Tibial artery (tissue), 4 donors: ENCODE measurements around the gene PLBD1.

Source experiments
- DNase-seq, 2 donors: peaks; one replicate each; pipeline ENCODE4 v3.0.0-alpha.2; 2019
- H3K27ac ChIP-seq, 2 donors: fragments of 200-600 bp; sonication (generic) in 1 of 2; 1 replicate in 1 of 2; 2 replicates in 1 of 2; pipeline ENCODE4 v1.5.1; 2018 to 2019; ENCODE audit warnings: mild to moderate bottlenecking in 1 of 2
- H3K27me3 ChIP-seq, 2 donors: fragments of 200-600 bp; sonication (generic) in 1 of 2; one replicate each; pipeline versions ENCODE4 v1.5.1 to v1.6.0; 2016 to 2019
- H3K36me3 ChIP-seq, 3 donors: fragments of 200-600 bp; sonication (generic) in 2 of 3; one replicate each; pipeline ENCODE4 v1.5.1; 2016 to 2019; ENCODE audit warnings: mild to moderate bottlenecking in 2 of 3
- H3K4me1 ChIP-seq, 4 donors: fragments of 200-600 bp; sonication (generic) in 2 of 4; 1 replicate in 3 of 4; 2 replicates in 1 of 4; pipeline ENCODE4 v1.5.1; 2016 to 2019
- H3K4me3 ChIP-seq, 2 donors: fragments of 200-600 bp; sonication (generic) in 1 of 2; 1 replicate in 1 of 2; 2 replicates in 1 of 2; pipeline ENCODE4 v1.5.1; 2018 to 2019; ENCODE audit warnings: mild to moderate bottlenecking in 2 of 2
- H3K9me3 ChIP-seq, 3 donors: fragments of 200-600 bp; sonication (generic) in 1 of 3; one replicate each; pipeline ENCODE4 v1.5.1; 2016 to 2019
- CTCF ChIP-seq, 2 experiments: fragments of 200-600 bp in 1 of 2; fragments of 450-650 bp in 1 of 2; IDR thresholded peaks; one replicate each; pipeline ENCODE4 v1.5.1; 2017 to 2019; ENCODE audit warnings: antibody characterized with exemption in 2 of 2, mild to moderate bottlenecking in 1 of 2, moderate library complexity in 1 of 2
- intact Hi-C: fragments of 100-400 bp; cut with DNase I; formaldehyde crosslinking; loops from one replicate; pipeline ENCODE4 v1.15.0; 2023; ENCODE audit warnings: low total_unique reads

Gene PLBD1

DNA sequence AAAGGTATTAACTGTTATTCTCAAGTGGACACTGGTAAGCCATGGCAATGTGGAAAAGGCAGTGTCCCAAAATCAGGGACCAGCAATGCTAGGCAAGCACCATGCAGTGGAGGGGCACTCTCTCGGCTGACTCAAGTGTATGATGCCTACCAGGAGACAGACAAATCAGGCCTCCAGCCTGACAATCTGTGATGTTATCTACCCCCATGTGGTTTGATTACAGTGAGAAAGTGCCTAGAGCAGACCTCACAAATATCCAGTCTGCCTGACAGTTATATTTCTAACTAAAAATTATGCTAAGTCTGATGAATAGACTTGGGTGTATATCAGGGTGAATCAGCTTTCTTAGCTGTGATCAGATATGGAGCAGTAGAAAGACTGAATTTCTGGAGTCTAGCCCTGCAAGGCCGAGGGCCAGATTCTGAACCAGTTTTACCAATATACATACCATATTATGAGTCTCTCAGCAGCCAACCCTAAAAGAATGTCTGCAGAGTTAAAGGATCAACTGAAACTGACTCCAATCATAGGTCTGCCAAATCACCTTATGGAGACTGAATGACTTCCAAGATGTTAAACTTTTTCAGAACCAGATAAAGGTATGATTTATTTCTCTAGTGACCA lies 3.2 kb downstream of the PLBD1 start:
- H3K9me3 ChIP-seq = no peaks in the 10 kb centered on the region
- intact Hi-C loops = no loop called here
- no peaks in the 10 kb centered on the region for H3K36me3 ChIP-seq
- H3K4me3 ChIP-seq = no peak overlapping the region
- H3K27me3 ChIP-seq = no peaks in the 10 kb centered on the region
- no peak for TF ChIP-seq CTCF (IDR thresholded peaks at IDR 0.05)
- peaks cover 0 to 6% (median 2%) of the 10 kb centered on the region in 4 donors for H3K4me1 ChIP-seq
- no peak overlapping the region for H3K27ac ChIP-seq
- DNase-seq = no peak

DNA sequence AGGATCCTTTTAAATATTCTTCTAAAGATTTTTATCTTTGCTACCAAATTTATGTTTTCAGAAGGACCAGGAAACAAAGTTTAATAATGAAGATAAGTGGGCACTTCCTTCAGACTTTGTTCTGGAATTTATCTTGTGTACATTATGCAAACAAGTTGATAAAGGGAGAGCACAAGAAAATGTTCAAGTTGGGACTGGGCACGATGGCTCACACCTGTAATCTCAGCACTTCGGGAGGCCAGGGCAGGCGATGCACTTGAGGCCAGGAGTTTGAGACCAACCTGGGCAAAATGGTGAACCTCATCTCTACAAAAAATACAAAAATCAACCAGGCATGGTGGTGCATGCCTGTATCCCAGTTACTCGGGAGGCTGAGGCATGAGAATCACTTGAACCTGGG lies 4.6 kb downstream of the PLBD1 start:
- Histone ChIP-seq H3K27me3 (no peaks in the 10 kb centered on the region), H3K9me3 (no peaks in the 10 kb centered on the region), H3K27ac (no peak overlapping the region), H3K4me3 (no peak overlapping the region), H3K36me3 (no peaks in the 10 kb centered on the region), H3K4me1 (peaks cover 0 to 6% (median 2%) of the 10 kb centered on the region in 4 donors)
- DNase-seq = no peak
- intact Hi-C loops = no loop called here
- TF ChIP-seq CTCF (IDR thresholded peaks at IDR 0.05) = no peak

DNA sequence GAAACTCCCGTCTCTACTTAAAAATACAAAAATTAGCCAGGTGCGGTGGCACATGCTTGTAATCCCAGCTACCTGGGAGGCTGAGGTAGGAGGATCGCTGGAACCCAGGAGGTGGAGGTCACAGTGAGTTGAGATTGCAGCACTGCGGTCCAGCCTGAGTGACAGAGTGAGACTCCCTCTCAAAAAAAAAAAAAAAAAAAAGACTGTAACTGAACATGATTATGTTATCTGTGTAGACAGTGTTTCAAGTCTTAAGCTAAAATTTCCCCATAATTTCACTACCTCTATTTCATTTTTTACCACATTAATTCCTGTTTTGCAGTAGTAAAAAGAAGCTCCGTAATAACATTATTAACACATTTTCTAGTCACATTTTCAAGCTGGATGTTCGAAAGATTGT lies 5.4 kb downstream of the PLBD1 start:
- Histone ChIP-seq H3K27ac (no peak overlapping the region), H3K36me3 (no peaks in the 10 kb centered on the region), H3K4me3 (no peak overlapping the region), H3K9me3 (no peaks in the 10 kb centered on the region), H3K27me3 (no peaks in the 10 kb centered on the region), H3K4me1 (peaks cover 0 to 4% (median 0%) of the 10 kb centered on the region in 4 donors)
- intact Hi-C loops = no loop called here
- TF ChIP-seq CTCF (IDR thresholded peaks at IDR 0.05) = no peak
- no peak for DNase-seq

GRCh38 chr12:14561677-14562238 lies 5.9 kb downstream of the PLBD1 start:
- Histone ChIP-seq H3K36me3 (no peaks in the 10 kb centered on the region), H3K27ac (no peak overlapping the region), H3K27me3 (no peaks in the 10 kb centered on the region), H3K4me3 (no peak overlapping the region), H3K9me3 (no peaks in the 10 kb centered on the region), H3K4me1 (no peaks in the 10 kb centered on the region)
- no peak for TF ChIP-seq CTCF (IDR thresholded peaks at IDR 0.05)
- intact Hi-C loops = no loop called here
- DNase-seq = no peak

DNA sequence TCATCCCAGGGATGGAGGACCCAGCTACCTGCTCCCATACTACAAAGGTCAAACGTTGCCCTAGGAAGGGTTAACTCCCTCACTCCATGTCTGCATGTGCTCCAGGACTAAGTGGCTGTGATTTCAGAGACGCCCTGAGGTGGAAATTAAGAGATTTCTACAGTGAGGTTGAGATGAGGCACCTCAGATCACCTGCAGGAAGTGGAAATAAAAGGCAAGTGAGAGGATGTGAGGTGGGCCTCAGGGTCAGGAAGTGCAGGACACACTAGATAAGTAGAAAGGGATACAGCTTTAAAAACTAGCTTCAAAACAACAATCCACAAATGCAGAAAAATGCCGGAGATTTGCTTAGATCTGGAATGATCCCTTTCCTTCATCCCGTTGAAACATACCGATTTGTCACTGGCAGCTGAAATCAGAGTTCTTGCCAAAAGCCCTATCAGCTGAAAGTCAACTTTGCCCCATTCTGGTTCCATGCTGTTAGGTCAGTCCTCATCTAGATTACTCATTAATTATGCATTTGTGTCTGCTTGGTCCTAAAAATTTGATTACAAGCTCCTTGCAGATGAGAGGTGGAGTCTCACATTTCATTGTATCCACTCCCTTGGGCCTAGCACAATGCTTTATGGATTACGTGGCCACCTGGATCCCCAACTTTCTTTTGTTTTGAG lies 6.6 kb downstream of the PLBD1 start:
- Histone ChIP-seq H3K4me1 (no peaks in the 10 kb centered on the region), H3K27me3 (no peaks in the 10 kb centered on the region), H3K4me3 (no peak overlapping the region), H3K36me3 (no peaks in the 10 kb centered on the region), H3K9me3 (no peaks in the 10 kb centered on the region), H3K27ac (no peak overlapping the region)
- intact Hi-C loops = no loop called here
- TF ChIP-seq CTCF (IDR thresholded peaks at IDR 0.05) = no peak
- no peak for DNase-seq
